Stimulated activated CD4-positive, alpha-beta T cell treated with anti-CD3 and anti-CD28 coated beads, Interleukin-4, amount 100 ng/mL, for 48 hours (primary cell): Measurements from ENCODE around the gene MARCHF11.

Experiments used
- DNase-seq, 2 donors: peaks; one replicate each; pipeline ENCODE4 v3.0.0-alpha.2; 2020; ENCODE audit warnings: low read depth in 2 of 2

Gene MARCHF11, protein sequence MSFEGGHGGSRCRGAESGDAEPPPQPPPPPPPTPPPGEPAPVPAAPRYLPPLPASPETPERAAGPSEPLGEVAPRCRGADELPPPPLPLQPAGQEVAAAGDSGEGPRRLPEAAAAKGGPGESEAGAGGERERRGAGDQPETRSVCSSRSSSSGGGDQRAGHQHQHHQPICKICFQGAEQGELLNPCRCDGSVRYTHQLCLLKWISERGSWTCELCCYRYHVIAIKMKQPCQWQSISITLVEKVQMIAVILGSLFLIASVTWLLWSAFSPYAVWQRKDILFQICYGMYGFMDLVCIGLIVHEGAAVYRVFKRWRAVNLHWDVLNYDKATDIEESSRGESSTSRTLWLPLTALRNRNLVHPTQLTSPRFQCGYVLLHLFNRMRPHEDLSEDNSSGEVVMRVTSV

DNA sequence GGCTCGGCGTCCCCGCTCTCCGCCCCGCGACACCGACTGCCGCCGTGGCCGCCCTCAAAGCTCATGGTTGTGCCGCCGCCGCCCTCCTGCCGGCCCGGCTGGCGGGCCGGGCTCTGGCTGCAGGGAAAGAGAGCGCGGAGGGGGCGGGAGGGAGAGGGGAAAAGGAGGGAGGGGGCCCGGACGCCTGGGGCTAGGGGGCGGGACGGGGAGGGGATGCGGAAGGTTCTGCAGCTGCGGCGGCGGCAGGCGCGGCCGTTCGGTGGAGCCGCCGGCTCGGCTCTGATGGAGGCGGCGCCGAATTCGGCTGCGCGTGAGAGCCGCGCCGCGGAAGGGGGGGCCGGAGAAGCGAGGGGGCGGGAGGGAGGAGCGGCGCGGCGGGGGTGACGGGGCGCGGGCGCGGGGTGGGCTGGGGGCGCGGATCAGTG lies at the start of gene MARCHF11:
Gene MARCHF11, minus strand, starts transcription at position 281 of the 425 bp plus-strand sequence. Its CDS starts 216 bp downstream, at position 65.
- DNase-seq, result no peak

DNA sequence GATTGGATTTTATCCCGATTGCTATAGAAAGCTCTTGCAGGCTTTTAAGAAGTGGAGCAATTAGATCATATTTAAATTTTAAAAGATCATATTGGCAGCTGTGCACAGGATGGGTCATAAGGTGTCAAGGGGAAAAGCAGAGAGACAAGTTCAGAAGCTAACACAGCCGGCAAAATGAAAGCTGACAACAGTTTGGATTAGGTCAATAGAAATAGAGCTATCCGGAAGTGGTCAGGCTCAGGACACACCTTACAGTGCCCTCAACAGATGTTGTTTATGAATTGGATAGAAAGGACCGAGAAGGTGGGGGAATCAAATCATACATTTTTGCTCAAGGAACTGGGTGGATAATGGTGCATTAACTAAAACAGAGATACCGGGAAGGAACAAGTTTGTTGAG lies 46.3 kb upstream of the MARCHF11 start:
- no peak for DNase-seq

DNA sequence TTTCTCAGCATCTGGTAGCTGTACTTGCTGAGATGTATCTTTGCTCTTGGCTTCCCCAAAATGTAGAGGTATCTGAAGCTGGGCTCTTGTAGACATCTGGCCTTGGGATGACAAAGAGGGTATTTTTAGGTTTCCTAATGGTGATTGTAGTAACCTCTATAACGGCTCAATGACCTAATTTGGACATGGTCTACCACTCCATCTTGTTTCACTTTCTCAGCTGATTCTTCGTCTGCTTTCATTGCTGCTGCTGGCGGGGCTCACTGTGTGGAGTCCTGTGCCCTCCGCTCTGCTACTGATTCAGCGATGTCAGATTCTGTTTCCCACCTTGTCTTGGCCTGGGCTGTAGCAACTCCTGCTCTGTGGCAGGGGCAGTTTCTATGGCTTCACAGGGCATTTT lies 12.7 kb upstream of the MARCHF11 start:
- DNase-seq, result no peak

DNA sequence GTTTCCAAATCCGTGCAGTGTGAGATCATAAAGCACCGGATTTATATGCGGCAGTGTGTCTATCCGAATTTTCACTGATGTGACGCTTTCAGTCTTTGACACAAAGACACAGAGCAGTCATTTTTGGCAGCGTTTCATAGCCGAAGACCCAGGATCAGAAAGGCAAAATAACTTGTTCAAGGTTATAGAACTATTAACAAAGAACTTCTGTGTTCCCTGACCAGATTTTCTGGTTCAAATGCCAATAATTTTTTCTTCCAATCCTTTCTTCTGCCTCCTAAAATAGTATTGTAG lies 1.1 kb upstream of the MARCHF11 start:
- no peak for DNase-seq

DNA sequence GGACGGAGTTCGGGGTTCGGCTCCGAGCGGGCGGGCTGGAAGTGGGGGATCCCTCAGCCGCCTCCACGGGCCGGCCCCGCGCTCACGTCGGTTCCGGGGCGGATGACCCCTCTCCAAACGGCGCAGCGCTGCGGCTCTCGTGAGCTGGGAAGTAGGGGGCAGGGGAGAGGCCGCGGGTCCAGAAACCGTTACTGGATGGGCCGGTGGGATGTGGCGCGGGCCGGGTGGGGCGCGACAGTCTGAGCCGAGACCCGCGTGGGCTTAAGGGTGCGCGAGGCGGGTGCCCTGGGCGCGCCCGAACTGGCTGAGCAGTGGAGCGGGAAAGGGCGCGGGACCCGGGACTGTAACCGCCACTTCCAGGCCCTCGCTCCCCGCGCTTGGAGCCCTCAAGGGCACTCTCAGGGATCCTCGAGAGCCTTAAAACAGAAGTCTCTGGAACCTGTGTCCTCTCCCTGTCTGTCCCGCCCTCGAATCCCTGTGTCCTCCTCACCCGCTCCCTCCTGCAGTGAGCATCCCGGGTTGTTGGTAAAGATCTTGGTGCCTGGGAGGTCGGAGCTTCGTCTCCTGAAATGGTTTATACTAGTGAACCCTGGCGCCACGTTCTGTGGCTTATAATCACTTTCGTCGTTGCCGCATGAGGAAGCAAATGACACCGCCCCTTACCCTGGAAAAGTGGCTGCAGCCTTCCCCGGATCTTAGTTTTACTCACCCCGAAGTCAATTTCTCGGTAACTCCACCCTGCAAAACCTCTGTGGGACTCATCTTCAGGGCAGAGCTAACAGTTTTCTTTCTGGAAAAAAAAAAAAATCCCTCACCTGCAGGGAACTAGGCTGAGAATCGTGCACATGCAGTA lies 571 bp upstream of the MARCHF11 start:
- DNase-seq, result no peak

DNA sequence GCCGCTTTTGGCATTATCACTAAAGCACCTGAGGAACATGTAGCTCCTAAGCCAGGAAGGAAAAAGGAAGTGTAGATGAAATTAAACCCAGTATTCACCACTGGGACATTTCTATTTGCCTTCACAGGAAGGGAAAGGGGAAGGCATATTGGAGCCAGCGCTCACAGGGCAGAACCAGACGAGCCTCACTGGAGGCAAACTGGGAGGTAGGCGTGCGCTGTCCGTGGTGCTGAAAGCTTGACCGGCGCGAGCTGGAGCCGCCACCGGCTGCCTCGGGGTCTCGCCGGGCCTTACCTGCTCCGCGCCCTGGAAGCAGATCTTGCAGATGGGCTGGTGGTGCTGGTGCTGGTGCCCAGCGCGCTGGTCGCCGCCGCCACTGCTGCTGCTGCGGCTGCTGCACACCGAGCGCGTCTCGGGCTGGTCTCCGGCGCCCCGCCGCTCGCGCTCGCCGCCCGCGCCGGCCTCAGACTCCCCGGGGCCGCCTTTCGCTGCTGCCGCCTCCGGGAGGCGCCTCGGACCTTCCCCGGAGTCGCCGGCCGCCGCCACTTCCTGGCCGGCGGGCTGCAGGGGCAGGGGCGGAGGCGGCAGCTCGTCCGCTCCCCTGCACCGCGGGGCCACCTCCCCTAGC lies 732 bp downstream of the MARCHF11 start:
- DNase-seq, result peak; percentile 13 to 22

DNA sequence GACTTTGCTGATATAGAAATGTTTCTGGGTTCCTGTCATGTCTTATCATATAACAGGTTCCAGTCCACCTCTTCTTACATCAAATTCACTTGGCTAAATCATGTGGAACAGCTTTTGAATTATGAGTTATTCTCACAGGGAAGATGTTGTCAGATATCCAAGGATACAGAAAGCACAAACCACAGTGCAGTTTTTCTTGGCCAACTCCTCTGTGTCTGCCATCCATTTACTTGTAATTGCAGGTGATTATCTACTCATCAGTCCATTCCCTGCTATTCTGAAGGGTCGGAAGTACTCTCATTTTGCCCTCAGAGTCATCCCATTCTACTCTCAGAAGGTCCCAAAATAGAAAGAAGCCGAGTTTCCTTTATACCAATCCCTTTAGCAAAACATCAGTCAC lies 10.0 kb downstream of the MARCHF11 start:
- no peak for DNase-seq

DNA sequence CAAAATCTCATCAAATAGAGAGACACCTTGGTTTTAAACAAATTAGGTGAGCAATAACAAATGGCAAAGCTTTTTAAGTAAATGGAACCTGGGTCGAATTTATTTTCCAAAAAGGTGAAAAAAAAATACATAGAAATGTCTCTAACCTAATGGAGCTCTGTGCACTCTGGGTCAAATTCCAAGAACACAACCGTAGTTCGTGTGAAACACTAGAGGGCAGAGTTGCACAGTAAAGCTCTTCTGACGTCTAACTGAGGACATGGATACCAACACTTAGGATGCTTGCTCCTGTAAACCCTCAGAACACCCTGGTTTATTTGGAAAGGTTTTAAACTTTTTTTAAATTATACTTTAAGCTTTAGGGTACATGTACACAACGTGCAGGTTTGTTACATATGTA lies 18.9 kb downstream of the MARCHF11 start:
- DNase-seq, result peak in 1 of 2 donors; percentile 2

DNA sequence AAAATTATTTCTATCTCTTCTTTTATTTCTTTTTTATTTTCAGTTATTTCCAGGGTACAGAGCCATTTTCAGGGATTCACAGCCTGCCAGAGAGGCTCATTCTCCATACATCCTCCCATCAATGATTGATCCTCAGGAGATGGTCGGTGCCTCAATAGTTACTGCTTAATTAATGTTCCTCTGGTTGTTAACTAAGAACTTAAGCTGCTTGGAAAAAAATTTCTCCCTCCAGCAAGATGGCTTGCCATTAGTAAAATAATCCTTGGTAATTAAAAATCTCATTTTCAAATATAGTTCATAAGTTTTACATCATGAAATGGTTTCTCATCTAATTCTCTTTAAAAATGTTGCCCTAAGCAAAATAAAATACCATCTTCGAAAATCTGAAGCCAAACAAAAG lies 20.0 kb downstream of the MARCHF11 start:
- no peak for DNase-seq

DNA sequence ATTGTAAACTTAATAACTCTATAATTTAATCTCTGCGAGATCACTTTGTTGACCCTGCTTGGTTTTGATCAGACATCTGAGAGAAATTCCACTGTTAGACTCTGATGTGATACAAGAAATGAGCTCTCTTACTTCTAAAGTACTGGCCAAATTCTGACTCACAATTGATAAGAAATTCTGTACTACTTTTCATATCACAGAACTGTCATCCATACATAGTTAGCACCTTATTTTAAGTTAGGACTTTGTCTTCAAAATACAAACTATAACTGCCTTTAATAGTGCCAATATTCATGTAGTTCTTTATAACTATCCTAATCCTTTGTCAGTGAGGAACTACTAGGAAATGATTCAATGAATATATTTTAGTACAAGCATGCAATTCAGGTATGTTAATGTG lies 23.4 kb downstream of the MARCHF11 start:
- DNase-seq, result no peak

DNA sequence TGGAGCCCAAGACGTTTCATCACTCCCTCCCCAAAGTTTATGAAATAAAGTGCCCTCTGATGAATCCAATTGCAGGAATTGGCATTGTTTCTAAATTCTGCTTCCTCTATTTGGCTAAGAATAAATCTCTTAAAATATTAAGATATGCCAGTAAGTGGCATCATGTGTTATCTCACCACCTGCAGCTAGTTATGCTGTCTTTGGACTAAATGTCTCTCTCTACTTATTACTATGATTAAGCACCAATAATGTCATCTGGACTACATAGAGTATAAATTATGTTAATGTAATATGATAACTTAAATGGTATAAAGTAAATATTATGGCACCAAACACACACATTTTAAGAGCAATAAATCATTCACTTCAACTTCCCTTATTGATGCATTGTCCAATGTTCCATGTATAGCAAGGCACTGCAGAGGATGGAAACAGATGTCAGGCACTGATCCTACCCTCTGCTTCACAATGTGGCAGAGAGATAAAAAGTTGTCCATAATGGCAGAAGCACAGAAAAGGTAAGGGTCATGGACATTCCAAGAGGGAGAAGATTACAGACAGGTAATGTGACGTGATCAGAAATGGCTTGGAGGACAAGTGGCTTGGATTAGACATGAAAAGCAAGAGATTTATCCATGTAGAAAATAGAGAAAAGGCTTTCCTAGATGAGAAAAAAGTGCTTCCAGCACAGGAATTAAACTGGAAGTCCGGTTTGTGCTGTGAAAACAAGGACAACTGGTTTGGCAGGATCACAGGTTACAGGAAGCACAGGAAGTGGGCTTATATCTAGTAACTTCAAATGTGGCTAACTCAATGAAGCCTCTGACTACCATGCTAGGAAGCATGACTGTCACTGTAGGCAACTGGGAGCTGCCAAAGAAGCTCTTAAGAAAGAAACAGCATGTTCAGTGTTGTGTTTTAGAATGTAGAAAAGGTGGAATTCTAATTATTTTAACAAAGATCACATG lies 26.7 kb downstream of the MARCHF11 start:
- no peak for DNase-seq

DNA sequence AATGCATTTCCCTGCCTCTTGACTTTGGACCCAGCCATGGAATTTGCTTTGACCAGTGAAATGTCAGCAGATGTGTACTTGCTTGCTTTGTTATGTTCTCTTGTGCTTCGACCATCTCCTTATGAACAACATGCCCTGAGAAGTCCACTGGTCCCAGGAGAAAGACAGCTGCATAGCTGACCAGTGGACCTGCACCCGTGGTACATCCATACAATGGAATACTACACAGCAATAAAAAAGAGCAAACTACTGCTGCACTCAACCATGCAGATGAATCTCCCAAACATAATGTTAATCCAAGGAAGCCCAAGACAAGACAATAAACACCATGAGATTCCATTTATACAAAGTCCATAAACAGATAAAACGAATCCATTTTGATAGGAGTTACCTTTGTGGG lies 30.0 kb downstream of the MARCHF11 start:
- no peak for DNase-seq

DNA sequence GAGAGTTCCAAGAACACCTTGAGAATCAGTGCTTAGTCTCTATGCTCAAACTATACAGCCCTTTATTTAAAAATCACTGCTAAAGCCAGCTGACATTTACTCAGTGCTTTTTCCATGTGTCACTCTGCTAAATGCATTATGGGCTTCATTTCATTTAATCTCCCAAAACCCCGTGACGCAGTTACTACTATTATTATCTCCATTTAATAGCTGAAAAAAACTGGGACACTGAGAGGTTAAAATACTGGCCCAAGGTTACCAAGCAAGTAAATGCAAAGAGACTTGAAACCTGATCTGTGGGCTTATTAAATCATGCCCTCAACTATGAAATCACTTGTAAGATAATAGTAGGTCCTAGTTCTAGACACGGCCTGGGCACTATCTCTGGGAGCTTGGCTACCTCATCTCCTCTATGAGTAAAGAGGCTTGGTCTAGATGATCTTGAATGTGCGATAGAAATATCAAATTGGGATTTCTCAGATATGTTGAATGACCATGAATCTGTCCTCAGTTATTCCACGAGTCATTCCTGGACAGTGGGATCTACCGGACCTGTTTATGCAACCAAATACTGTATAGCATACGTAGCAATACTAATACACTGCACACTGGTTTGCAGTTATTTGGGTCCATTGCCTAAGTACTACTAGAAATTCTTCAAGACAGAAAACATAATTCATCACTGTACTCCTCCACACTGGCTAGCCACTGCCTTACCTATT lies 32.3 kb downstream of the MARCHF11 start:
- no peak for DNase-seq

DNA sequence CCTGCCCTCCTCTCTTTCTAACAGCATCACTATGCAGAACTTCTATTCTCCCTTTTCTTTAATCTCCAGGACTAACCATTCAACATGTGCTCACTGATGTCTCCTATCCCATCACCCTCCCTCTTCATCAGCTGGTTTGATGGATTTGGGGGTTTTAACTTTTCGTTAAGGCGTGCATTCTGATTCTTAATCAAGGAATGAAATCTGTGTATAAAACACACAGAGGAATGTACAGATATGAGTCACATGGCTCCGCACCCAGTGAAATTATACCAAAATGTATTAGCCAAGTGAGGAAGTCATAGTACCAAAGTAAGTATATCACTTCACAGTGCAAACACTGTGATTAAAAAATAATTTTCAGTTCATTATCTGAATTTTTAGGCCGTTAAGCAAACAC lies 35.2 kb downstream of the MARCHF11 start:
- no peak for DNase-seq

DNA sequence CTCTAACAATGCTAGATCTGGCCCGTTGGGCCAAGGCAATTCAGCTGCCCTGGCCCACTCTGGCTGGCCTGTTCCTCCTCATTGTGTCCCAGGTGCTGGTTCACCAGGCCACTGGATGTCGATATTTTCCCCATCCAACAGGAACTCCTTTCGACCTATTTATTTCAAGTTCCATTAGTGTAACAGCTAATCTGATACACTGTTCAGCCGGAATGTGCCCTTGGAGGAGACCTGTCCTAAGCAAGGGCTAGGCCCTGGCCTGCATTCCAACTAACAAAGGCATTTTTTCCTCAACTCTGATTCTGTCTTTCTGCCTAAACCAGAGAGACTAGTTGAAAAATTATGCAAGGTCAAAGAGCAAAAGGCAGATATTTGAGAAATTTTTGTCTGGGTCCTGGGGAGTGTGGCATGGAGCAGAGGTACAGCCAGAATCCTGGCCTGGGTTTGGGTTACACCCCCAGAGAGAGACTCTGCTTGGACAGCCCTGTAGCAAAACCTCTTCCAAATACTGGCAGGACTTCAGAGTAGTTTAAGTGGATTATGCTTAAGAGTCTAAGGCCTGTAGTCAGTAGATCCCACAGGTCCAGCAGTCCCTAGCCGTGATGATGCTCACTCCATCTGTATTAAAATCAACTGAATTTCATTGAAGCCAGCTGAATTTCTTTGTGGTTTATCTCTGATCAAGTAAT lies 36.1 kb downstream of the MARCHF11 start:
- DNase-seq, result no peak

DNA sequence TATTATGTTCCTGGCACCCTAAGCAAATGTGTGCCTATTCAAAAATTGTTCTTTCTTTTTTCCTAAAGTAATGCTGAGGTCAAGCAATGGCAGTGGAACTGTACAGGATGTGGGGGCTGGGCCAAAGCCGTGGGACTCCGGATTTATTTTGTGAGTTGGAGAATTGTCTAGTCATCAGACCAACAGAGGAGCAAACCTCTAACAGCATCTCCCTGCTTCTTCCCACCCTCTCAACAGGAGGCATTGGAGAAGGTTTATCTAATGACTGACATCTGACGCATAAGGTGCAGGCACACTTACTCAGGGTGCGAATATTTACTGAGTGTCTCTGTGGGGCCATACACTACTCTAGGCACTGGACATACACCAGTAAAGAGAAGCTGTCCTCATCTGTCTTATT lies 38.6 kb downstream of the MARCHF11 start:
- DNase-seq, result no peak

DNA sequence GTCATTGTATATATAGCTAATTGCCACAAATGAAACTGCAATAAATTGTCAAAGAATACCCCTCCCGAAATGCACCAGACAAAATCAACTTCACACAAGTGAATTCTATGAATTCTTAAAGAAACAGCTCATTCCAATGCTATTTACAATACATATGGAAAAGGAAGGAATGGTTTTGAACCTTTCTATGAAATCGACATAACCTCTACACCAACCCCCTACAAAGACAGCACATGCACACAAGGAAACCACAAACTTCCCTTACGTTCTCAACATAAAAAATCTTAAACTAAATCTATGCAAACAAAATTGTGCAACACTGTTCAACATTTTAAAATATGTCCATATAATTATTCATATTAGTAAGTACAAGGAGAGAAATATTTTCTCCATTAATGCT lies 39.2 kb downstream of the MARCHF11 start:
- DNase-seq, result no peak

DNA sequence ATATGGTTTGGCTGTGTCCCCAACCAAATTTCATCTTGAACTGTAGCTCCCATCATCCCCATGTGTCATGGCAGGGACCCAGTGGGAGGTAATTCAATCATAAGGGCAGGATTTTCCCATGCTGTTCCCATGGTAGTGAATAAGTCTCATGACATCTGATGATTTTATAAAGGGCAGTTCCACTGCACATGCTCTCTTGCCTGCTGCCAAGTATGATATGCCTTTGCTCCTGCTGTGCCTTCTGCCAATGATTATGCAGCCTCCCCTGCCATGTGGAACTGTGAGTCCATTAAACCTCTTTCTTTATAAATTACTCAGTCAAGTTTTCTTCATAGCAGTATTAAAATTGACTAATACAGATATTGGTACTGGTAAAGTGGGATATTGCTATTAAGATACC lies 42.4 kb downstream of the MARCHF11 start:
- no peak for DNase-seq

DNA sequence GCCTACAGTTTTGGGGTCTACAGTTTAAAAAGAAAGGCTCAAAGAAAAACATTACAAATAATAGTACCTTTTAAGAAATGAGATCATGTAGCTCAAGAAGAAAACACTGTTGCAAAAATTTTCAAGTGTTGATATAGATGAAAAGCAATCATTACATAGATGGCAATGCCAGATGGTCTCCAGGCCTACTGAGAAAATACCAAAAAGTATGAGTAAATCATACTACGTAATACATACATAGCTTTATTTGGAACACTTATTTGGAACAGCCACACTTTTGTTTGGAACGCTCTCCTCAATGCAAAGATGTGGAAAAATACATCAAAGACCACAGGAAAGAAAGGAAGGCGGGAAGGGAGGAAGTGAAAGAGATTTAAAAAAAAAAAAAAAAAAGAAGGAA lies 44.1 kb downstream of the MARCHF11 start:
- DNase-seq, result no peak

DNA sequence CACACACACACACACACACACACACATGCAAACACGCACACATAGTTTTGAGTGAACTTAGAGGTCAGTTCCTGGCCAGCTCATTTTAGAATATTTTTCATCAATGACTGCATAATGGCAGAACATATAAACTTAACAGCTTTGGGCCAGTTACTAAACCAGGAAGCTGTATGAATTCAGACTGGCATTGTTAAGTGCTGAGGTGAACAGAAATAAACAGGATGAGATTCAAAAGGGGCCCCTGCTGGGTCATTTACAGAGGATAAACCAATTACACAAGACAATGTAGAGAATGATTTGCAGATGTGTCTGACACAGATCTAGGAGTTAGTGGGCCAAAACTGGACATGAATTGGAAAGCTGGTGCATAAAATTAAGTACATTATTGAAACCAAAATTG lies 44.6 kb downstream of the MARCHF11 start:
- DNase-seq, result no peak
